Measurements from ENCODE around the gene FOXK1. TPM values are rescaled to one million over a fixed set of nuclear protein-coding genes. Genes with fewer than 3 reads are reported as not detected.

FOXK1 gene
- total RNA-seq, 1 experiment from 2014 or later: 50.8 TPM

- Histone ChIP-seq H3K4me1 (peaks cover 15% of the 10 kb centered on the region), H3K36me3 (ENCODE audit: control insufficient read depth, insufficient read depth, low read length) (no peaks in the 10 kb centered on the region), H3K4me3 (ENCODE audit: low read depth, low read length) (no peak overlapping the region), H3K9me3 (no peaks in the 10 kb centered on the region), H3K27me3 (replicated peaks; ENCODE audit: control insufficient read depth, insufficient read depth, low read length) (no peaks in the 10 kb centered on the region)
- Mint-ChIP-seq H3K27me3 (ENCODE audit: insufficient read depth, unreplicated experiment) (no peaks in the 10 kb centered on the region), H3K36me3 (ENCODE audit: insufficient read depth, unreplicated experiment) (peaks cover 41% of the 10 kb centered on the region), H3K4me1 (ENCODE audit: low read depth, unreplicated experiment) (peaks cover 9% of the 10 kb centered on the region), H3K9me3 (ENCODE audit: unreplicated experiment) (no peaks in the 10 kb centered on the region), H3K27ac (ENCODE audit: unreplicated experiment) (no peak overlapping the region), H3K4me3 (ENCODE audit: unreplicated experiment) (no peak overlapping the region)
- DNase-seq: no peak
- no TSS peak for BruUV-seq (replicated peaks)
- POLR2A ChIA-PET: no interaction called here
- intact Hi-C loops (cut with micrococcal nuclease; ENCODE audit: unreplicated experiment): no loop called here
- TF ChIP-seq CTCF (IDR thresholded peaks at IDR 0.05; ENCODE audit: insufficient read depth in 1 of 2, low read depth in 1 of 2, low read length in 1 of 2, severe bottlenecking in 1 of 2, unreplicated experiment in 1 of 2): no peak
- CTCF ChIA-PET: no interaction called here
These were observed 108.0 kb downstream of the FOXK1 start for GRCh38 chr7:4790078-4790465.

- Mint-ChIP-seq H3K27me3 (ENCODE audit: insufficient read depth, unreplicated experiment) (no peaks in the 10 kb centered on the region), H3K4me3 (ENCODE audit: unreplicated experiment) (no peak overlapping the region), H3K36me3 (ENCODE audit: insufficient read depth, unreplicated experiment) (peaks cover 41% of the 10 kb centered on the region), H3K27ac (ENCODE audit: unreplicated experiment) (no peak overlapping the region), H3K9me3 (ENCODE audit: unreplicated experiment) (no peaks in the 10 kb centered on the region), H3K4me1 (ENCODE audit: low read depth, unreplicated experiment) (peaks cover 9% of the 10 kb centered on the region)
- H3K27me3 ChIP-seq (replicated peaks; ENCODE audit: control insufficient read depth, insufficient read depth, low read length): no peaks in the 10 kb centered on the region
- no peaks in the 10 kb centered on the region for H3K9me3 ChIP-seq
- H3K36me3 ChIP-seq (ENCODE audit: control insufficient read depth, insufficient read depth, low read length): no peaks in the 10 kb centered on the region
- peaks cover 15% of the 10 kb centered on the region for H3K4me1 ChIP-seq
- CTCF ChIA-PET: no interaction called here
- no peak for TF ChIP-seq CTCF (IDR thresholded peaks at IDR 0.05; ENCODE audit: insufficient read depth in 1 of 2, low read depth in 1 of 2, low read length in 1 of 2, severe bottlenecking in 1 of 2, unreplicated experiment in 1 of 2)
- DNase-seq: no peak
- POLR2A ChIA-PET: no interaction called here
- BruUV-seq (replicated peaks): no TSS peak
- H3K4me3 ChIP-seq (ENCODE audit: low read depth, low read length): no peak overlapping the region
- intact Hi-C loops (cut with micrococcal nuclease; ENCODE audit: unreplicated experiment): no loop called here
These were observed 108.5 kb downstream of the FOXK1 start for GRCh38 chr7:4790516-4790991.

GRCh38 chr7:4791101-4791737 is 109.1 kb downstream of the FOXK1 start:
- DNase-seq: no peak
- intact Hi-C loops (cut with micrococcal nuclease; ENCODE audit: unreplicated experiment): no loop called here
- Mint-ChIP-seq H3K36me3 (ENCODE audit: insufficient read depth, unreplicated experiment) (peaks cover 39% of the 10 kb centered on the region), H3K4me1 (ENCODE audit: low read depth, unreplicated experiment) (peaks cover 9% of the 10 kb centered on the region), H3K4me3 (ENCODE audit: unreplicated experiment) (no peak overlapping the region), H3K27me3 (ENCODE audit: insufficient read depth, unreplicated experiment) (no peaks in the 10 kb centered on the region), H3K9me3 (ENCODE audit: unreplicated experiment) (no peaks in the 10 kb centered on the region), H3K27ac (ENCODE audit: unreplicated experiment) (no peak overlapping the region)
- no peak for TF ChIP-seq CTCF (IDR thresholded peaks at IDR 0.05; ENCODE audit: insufficient read depth in 1 of 2, low read depth in 1 of 2, low read length in 1 of 2, severe bottlenecking in 1 of 2, unreplicated experiment in 1 of 2)
- no peak overlapping the region for H3K4me3 ChIP-seq (ENCODE audit: low read depth, low read length)
- peaks cover 15% of the 10 kb centered on the region for H3K4me1 ChIP-seq
- H3K36me3 ChIP-seq (ENCODE audit: control insufficient read depth, insufficient read depth, low read length): no peaks in the 10 kb centered on the region
- no peaks in the 10 kb centered on the region for H3K27me3 ChIP-seq (replicated peaks; ENCODE audit: control insufficient read depth, insufficient read depth, low read length)
- BruUV-seq (replicated peaks): no TSS peak
- ChIA-PET POLR2A (no interaction called here), CTCF (interaction anchor here (0.7 kb wide), 1 partner anchor 1619 kb away, joined by 3 read pairs; no protein-coding TSS in a partner anchor)
- no peaks in the 10 kb centered on the region for H3K9me3 ChIP-seq

Measured in Caco-2 (cell line).